GM20000 (cell line): ENCODE data around the gene WDFY2.

ENCODE experiments used
- DNase-seq: peaks from one replicate; pipeline ENCODE4 v3.0.0; 2012; ENCODE audit warnings: low spot score
- CTCF ChIP-seq: IDR thresholded peaks from 2 replicates; pipeline ENCODE4 v1.5.1; 2012; ENCODE audit warnings: mild to moderate bottlenecking, control low read depth; ENCODE audit errors: extremely low read depth, missing control alignments

WDFY2 gene

GRCh38 chr13:51770160-51770559 lies 185.9 kb downstream of the WDFY2 start:
- TF ChIP-seq CTCF, result no peak
- DNase-seq, result no peak

- no peak for TF ChIP-seq CTCF
- no peak for DNase-seq
Measured at GRCh38 chr13:51770681-51771417, 186.6 kb downstream of the WDFY2 start.

GRCh38 chr13:51771418-51772104 lies 187.3 kb downstream of the WDFY2 start:
- DNase-seq, result no peak
- no peak for TF ChIP-seq CTCF

GRCh38 chr13:51772105-51772455 lies 187.8 kb downstream of the WDFY2 start:
- no peak for TF ChIP-seq CTCF
- no peak for DNase-seq

GRCh38 chr13:51772781-51773180 lies 188.5 kb downstream of the WDFY2 start:
- TF ChIP-seq CTCF, result no peak
- no peak for DNase-seq

GRCh38 chr13:51773515-51773914 lies 189.3 kb downstream of the WDFY2 start:
- no peak for DNase-seq
- TF ChIP-seq CTCF, result no peak

GRCh38 chr13:51776179-51776578 lies 191.9 kb downstream of the WDFY2 start:
- DNase-seq, result no peak

More at GRCh38 chr13:51776179-51776578, 191.9 kb downstream of the WDFY2 start:
- TF ChIP-seq CTCF, result no peak
